Neural cell (in vitro differentiated cells): ENCODE data around the gene STAT5B.
"Not testable (repeated sequence)": the region's sequence is repeated elsewhere in the genome, so short reads cannot be mapped to it uniquely, and the experiment has no call there.

Experiments used
- CTCF ChIP-seq: fragments of 450-650 bp; IDR thresholded peaks from 2 replicates; pipeline ENCODE4 v1.5.1; 2014; ENCODE audit warnings: antibody characterized with exemption, mild to moderate bottlenecking, moderate library complexity; ENCODE audit not compliant: poor library complexity, severe bottlenecking
- EZH2 ChIP-seq: fragments of 200-600, 300-800 bp; shearing (Covaris generic), sonication (generic); IDR thresholded peaks from 2 replicates; pipeline ENCODE4 v1.6.1; 2014; ENCODE audit warnings: antibody characterized with exemption, low read length, borderline replicate concordance, mild to moderate bottlenecking; ENCODE audit not compliant: insufficient read depth, poor library complexity, severe bottlenecking

- not testable (repeated sequence) for TF ChIP-seq EZH2, CTCF
Observed at GRCh38 chr17:42206153-42206612, 70.0 kb downstream of the STAT5B start.
